ENCODE data around the gene MEGF6.

Gene MEGF6

DNA sequence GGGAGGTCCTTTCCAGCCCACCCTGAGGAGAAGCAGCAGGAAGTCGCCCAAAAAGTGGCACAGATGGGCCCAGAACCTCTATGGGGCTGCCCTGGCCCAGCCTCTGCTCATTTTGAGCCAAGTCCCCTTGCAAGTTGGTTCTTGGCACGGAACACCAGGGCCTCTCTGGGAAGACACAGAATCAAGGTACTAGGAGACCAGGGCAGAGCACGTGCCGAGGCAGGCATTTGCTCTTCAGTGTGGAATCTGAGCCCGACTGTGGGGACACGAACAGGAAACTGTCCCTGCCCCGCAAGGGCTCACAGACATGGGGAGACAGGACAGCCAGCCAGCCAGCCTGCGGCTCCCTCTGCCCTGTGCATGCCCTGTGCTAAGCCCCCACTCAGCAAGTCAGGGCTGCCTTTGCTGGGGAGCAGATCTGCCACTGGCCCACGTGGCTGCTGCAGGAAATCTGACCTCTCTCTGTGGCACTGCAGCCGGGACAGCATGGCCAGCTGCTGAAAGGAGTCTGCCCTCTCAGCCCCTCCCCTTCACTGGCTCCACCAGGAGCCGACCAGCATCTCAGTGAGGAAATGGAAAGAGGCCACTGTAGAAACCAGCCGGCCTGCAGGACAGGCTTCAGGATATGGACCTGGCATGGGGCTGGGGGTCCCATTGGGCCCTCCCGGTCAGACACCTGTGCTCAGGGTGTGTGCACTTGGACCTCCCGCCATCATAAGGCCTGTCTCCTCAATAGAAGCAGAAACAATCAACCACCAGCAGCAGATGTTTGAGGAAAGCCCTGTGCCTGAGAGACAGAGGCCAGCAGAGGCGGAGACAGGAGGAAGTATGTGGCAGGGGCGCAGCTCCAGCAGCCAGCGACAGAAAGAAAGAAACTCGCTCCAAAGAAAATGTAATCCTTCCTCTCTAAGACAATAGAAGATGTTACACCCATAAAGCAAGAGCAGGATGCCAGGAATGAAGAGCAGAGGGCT, 153.1 kb downstream of the MEGF6 start:
- Histone ChIP-seq H3K36me3 (no peaks in the 10 kb centered on the region), H3K4me1 (peaks cover 0 to 46% (median 30%) of the 10 kb centered on the region in 4 donors), H3K27ac (no peak overlapping the region), H3K9me3 (no peaks in the 10 kb centered on the region), H3K4me3 (no peak overlapping the region), H3K27me3 (peaks cover 0 to 35% of the 10 kb centered on the region in 2 donors)
- TF ChIP-seq, protein P1, sequence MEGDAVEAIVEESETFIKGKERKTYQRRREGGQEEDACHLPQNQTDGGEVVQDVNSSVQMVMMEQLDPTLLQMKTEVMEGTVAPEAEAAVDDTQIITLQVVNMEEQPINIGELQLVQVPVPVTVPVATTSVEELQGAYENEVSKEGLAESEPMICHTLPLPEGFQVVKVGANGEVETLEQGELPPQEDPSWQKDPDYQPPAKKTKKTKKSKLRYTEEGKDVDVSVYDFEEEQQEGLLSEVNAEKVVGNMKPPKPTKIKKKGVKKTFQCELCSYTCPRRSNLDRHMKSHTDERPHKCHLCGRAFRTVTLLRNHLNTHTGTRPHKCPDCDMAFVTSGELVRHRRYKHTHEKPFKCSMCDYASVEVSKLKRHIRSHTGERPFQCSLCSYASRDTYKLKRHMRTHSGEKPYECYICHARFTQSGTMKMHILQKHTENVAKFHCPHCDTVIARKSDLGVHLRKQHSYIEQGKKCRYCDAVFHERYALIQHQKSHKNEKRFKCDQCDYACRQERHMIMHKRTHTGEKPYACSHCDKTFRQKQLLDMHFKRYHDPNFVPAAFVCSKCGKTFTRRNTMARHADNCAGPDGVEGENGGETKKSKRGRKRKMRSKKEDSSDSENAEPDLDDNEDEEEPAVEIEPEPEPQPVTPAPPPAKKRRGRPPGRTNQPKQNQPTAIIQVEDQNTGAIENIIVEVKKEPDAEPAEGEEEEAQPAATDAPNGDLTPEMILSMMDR (IDR thresholded peaks at IDR 0.05), result no peak
- no peak for DNase-seq
- intact Hi-C loops (cut with DNase I; ENCODE audit: low total_unique reads), result loop anchor here (10.0 kb wide), 1 partner anchor 267 kb away; no protein-coding TSS in a partner anchor

DNA sequence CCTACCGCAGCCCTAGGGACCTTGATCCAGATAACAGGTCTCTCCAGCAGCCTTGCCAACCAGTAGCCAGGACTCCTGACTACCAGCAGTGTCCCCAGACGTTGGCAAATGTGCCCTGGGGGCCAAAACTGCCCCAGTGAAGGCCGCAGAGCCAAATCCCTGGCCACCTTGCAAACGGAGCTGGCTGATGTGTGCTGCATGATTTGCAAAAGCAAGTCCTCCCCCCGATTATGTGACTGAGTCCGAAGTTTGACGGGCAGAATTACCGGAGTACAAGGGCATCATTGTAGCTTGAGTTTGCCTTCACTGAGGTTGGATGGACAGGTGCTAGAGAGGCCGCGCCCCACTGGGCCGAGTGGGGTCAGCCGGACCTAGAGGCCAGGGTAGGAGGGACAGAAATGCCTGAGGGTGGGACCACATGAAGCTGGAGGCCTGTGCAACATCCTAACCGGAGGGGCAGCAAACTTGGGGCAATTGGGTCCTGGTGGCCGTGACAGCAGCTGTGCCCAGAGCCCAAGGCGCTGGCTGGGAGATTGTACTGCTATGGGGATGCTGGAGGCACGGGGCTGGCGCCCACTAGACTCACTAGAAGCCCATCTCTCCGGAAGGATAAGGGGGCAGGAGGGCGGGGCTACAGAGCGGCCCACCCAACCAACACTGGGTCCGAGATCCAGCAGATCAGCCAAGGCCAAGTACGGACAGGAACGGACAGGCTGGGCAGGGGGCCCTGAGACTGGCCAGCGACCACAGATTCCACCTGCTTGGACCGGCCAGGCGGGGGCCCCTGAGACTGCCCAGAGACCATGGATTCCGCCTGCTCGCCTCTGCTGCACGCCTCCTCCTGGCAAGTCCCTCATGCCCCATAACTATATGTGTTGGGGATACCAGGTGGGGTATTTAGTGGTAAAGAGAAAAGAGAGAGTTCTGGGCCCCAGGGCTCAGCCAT, 154.1 kb downstream of the MEGF6 start:
- Histone ChIP-seq H3K4me3 (no peak overlapping the region), H3K27me3 (peaks cover 0 to 44% of the 10 kb centered on the region in 2 donors), H3K27ac (no peak overlapping the region), H3K36me3 (no peaks in the 10 kb centered on the region), H3K4me1 (peaks cover 0 to 46% (median 30%) of the 10 kb centered on the region in 4 donors), H3K9me3 (no peaks in the 10 kb centered on the region)
- TF ChIP-seq, protein P1 (IDR thresholded peaks at IDR 0.05), result no peak
- no peak for DNase-seq
- intact Hi-C loops (cut with DNase I; ENCODE audit: low total_unique reads), result loop anchor here (10.0 kb wide), 1 partner anchor 268 kb away; no protein-coding TSS in a partner anchor

DNA sequence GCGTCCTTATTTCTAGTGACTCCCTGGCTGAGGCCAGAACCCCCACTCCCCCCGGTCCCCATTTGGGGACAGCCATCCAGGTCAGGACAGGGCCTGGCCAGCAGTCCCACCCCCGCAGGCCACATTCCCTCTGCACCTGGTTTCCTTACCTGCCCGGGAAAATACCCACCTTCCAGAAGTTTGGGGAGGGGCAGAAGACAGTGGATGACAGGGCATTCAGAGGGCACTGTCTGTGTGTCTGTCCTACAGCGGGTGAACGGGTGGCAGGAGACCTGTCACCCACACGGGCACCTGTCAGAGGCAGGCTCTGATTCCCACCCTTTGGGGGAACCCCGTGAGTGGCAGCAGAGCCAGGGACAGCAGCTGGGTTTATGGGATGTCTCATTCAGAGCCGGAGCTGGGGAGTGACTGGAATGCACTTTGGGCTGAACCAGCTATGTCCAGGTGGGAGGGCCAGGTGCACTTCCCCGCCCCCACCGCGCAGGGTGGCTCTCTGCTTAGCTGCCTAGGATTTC, 154.8 kb downstream of the MEGF6 start:
- intact Hi-C loops (cut with DNase I; ENCODE audit: low total_unique reads), result loop anchor here (10.0 kb wide), 1 partner anchor 268 kb away; no protein-coding TSS in a partner anchor
- no peak overlapping the region for H3K27ac ChIP-seq

DNA sequence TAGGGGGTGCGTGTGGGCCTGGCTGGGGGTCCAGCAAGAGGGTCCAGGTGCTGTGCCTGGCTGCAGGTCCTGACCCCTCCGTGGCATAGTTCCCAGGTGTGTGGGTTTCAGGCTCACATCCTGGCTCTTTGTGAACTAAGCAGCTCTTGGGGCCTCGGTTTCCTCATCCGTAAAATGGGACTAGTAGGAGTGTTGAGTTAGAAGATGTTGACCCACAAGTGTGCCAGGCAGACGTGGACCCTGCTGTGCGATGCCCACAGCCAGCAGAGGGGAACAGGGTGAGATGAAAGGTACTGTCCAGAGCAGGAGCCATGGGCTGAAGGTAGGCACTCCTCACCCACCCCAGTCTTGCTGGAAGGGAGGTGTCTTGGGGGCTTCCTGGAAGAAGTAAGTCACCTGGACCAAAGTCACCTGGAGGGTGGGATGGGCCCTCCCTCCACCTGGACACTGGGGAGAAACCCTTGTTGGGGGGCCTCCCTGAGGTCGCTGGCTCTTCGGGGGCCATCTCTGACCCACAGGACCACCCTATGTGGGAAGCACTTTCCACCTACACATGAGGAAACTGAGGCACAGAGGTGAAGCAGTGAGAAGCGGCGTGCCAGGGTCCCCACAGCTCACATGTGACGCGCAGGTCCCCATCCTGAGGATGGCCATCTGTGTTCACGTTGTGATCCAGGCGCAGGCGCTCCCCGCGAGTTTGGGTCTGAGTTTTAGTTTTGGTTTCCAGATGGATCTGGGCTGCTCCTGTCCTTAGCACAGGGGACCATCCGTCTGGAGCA, 155.4 kb downstream of the MEGF6 start:
- Histone ChIP-seq H3K9me3 (no peaks in the 10 kb centered on the region), H3K36me3 (no peaks in the 10 kb centered on the region), H3K4me1 (peaks cover 0 to 45% (median 29%) of the 10 kb centered on the region in 4 donors), H3K4me3 (no peak overlapping the region), H3K27ac (no peak overlapping the region), H3K27me3 (peaks cover 0 to 52% of the 10 kb centered on the region in 2 donors)
- intact Hi-C loops (cut with DNase I; ENCODE audit: low total_unique reads), result loop anchor here (10.0 kb wide), 1 partner anchor 269 kb away; no protein-coding TSS in a partner anchor
- DNase-seq, result no peak
- TF ChIP-seq, protein P1 (IDR thresholded peaks at IDR 0.05), result no peak

More for the DNA sequence above, 154.8 kb downstream of the MEGF6 start:
- Histone ChIP-seq H3K27me3 (peaks cover 0 to 46% of the 10 kb centered on the region in 2 donors), H3K4me1 (peaks cover 0 to 46% (median 30%) of the 10 kb centered on the region in 4 donors), H3K36me3 (no peaks in the 10 kb centered on the region), H3K4me3 (no peak overlapping the region), H3K9me3 (no peaks in the 10 kb centered on the region)
- TF ChIP-seq, protein P1 (IDR thresholded peaks at IDR 0.05), result no peak
- DNase-seq, result no peak
